Measurements from ENCODE around the gene NOC4L. TPM values are rescaled to one million over a fixed set of nuclear protein-coding genes. Genes with fewer than 3 reads are reported as not detected.

Gene NOC4L
- total RNA-seq, 1 experiment from 2014 or later: 62.5 TPM

GRCh38 chr12:132189378-132190011, 45.2 kb downstream of the NOC4L start:
- H3K4me1 Mint-ChIP-seq (ENCODE audit: low read depth, unreplicated experiment): peaks cover 8% of the 10 kb centered on the region
- intact Hi-C loops (cut with micrococcal nuclease; ENCODE audit: unreplicated experiment): no loop called here
- peak; percentile 97 for DNase-seq
- peaks cover 2% of the 10 kb centered on the region for H3K9me3 Mint-ChIP-seq (ENCODE audit: low read depth, unreplicated experiment)
- peaks cover 56% of the 10 kb centered on the region for H3K27me3 Mint-ChIP-seq (ENCODE audit: unreplicated experiment)
- peak overlapping the region; percentile 66 for H3K4me3 Mint-ChIP-seq (ENCODE audit: low read depth, unreplicated experiment)
- H3K27ac Mint-ChIP-seq (ENCODE audit: unreplicated experiment): peak overlapping the region; percentile 3
- TF ChIP-seq, protein P1, sequence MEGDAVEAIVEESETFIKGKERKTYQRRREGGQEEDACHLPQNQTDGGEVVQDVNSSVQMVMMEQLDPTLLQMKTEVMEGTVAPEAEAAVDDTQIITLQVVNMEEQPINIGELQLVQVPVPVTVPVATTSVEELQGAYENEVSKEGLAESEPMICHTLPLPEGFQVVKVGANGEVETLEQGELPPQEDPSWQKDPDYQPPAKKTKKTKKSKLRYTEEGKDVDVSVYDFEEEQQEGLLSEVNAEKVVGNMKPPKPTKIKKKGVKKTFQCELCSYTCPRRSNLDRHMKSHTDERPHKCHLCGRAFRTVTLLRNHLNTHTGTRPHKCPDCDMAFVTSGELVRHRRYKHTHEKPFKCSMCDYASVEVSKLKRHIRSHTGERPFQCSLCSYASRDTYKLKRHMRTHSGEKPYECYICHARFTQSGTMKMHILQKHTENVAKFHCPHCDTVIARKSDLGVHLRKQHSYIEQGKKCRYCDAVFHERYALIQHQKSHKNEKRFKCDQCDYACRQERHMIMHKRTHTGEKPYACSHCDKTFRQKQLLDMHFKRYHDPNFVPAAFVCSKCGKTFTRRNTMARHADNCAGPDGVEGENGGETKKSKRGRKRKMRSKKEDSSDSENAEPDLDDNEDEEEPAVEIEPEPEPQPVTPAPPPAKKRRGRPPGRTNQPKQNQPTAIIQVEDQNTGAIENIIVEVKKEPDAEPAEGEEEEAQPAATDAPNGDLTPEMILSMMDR (IDR thresholded peaks at IDR 0.05; ENCODE audit: unreplicated experiment): no peak
- H3K36me3 Mint-ChIP-seq (ENCODE audit: insufficient read depth, unreplicated experiment): peaks cover 31% of the 10 kb centered on the region
- CTCF ChIA-PET: interaction anchor here (0.6 to 1.3 kb wide), 5 partner anchors 11 to 36 kb away, joined by 3 to 5 read pairs (median 4); no protein-coding TSS in a partner anchor
- no TSS peak for BruUV-seq (replicated peaks)

- Mint-ChIP-seq H3K27me3 (ENCODE audit: unreplicated experiment) (peaks cover 56% of the 10 kb centered on the region), H3K27ac (ENCODE audit: unreplicated experiment) (no peak overlapping the region), H3K4me3 (ENCODE audit: low read depth, unreplicated experiment) (peak overlapping the region; percentile 66), H3K9me3 (ENCODE audit: low read depth, unreplicated experiment) (peaks cover 2% of the 10 kb centered on the region), H3K4me1 (ENCODE audit: low read depth, unreplicated experiment) (peaks cover 8% of the 10 kb centered on the region), H3K36me3 (ENCODE audit: insufficient read depth, unreplicated experiment) (peaks cover 31% of the 10 kb centered on the region)
- no peak for DNase-seq
- BruUV-seq (replicated peaks): TSS peak; percentile 85
- TF ChIP-seq, protein P1 (IDR thresholded peaks at IDR 0.05; ENCODE audit: unreplicated experiment): no peak
- CTCF ChIA-PET: interaction anchor here (0.6 to 1.3 kb wide), 5 partner anchors 12 to 36 kb away, joined by 3 to 5 read pairs (median 4); no protein-coding TSS in a partner anchor
- intact Hi-C loops (cut with micrococcal nuclease; ENCODE audit: unreplicated experiment): no loop called here
These were observed 45.9 kb downstream of the NOC4L start for GRCh38 chr12:132190012-132190755.

DNA sequence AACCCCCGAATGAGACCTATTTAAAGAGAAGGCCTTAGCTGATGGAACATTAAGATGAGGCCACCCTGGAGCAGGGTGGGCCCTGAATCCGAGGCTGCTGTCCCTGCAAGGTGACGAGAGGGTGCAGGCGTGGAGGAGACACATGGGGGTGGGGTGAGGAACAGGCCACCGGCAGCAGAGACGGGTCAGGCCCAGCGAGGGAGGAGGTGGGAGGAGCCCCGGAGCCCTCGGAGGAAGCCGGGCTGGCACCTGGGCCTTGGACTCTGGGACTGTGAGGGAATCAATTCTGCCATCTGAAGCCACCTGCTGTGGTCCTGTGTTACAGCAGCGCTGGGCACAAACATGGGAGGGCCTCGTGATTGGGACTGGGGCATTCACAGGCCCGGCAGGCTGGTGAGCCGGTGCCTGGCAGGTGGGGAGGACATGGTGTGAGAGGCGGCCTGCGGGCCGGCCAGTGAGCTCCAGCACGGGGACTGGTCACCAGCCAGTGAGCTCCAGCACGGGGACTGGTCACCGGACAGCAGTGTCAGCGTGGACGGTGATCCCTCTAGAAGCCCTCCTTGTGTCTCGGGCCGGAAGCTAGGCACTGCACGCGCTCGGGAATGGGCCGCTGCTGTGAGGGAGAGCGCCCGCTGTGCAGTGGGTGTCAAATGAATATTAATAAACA, 46.7 kb downstream of the NOC4L start:
- Mint-ChIP-seq H3K4me3 (ENCODE audit: low read depth, unreplicated experiment) (peak overlapping the region; percentile 66), H3K27me3 (ENCODE audit: unreplicated experiment) (peaks cover 56% of the 10 kb centered on the region), H3K27ac (ENCODE audit: unreplicated experiment) (no peak overlapping the region), H3K36me3 (ENCODE audit: insufficient read depth, unreplicated experiment) (peaks cover 31% of the 10 kb centered on the region), H3K9me3 (ENCODE audit: low read depth, unreplicated experiment) (peaks cover 2% of the 10 kb centered on the region), H3K4me1 (ENCODE audit: low read depth, unreplicated experiment) (peaks cover 8% of the 10 kb centered on the region)
- no TSS peak for BruUV-seq (replicated peaks)
- no peak for DNase-seq
- intact Hi-C loops (cut with micrococcal nuclease; ENCODE audit: unreplicated experiment): no loop called here
- CTCF ChIA-PET: interaction anchor here (0.6 kb wide), 1 partner anchor 442 kb away, joined by 7 read pairs; no protein-coding TSS in a partner anchor
- TF ChIP-seq, protein P1 (IDR thresholded peaks at IDR 0.05; ENCODE audit: unreplicated experiment): no peak

- H3K27ac Mint-ChIP-seq (ENCODE audit: unreplicated experiment): no peak overlapping the region
- peaks cover 31% of the 10 kb centered on the region for H3K36me3 Mint-ChIP-seq (ENCODE audit: insufficient read depth, unreplicated experiment)
- no peak for DNase-seq
- H3K9me3 Mint-ChIP-seq (ENCODE audit: low read depth, unreplicated experiment): peaks cover 2% of the 10 kb centered on the region
- intact Hi-C loops (cut with micrococcal nuclease; ENCODE audit: unreplicated experiment): no loop called here
- H3K4me3 Mint-ChIP-seq (ENCODE audit: low read depth, unreplicated experiment): no peak overlapping the region
- H3K27me3 Mint-ChIP-seq (ENCODE audit: unreplicated experiment): peaks cover 58% of the 10 kb centered on the region
- TF ChIP-seq, protein P1 (IDR thresholded peaks at IDR 0.05; ENCODE audit: unreplicated experiment): no peak
- H3K4me1 Mint-ChIP-seq (ENCODE audit: low read depth, unreplicated experiment): peaks cover 8% of the 10 kb centered on the region
- CTCF ChIA-PET: no interaction called here
- no TSS peak for BruUV-seq (replicated peaks)
These were observed 47.7 kb downstream of the NOC4L start for GRCh38 chr12:132191715-132192553.
